HG03342 (cell line): ENCODE measurements around the gene KMT2C.
A peak's percentile ranks its signal among the peaks of the same experiment; 100 is the strongest.
"Not testable (repeated sequence)": the region's sequence is repeated elsewhere in the genome, so short reads cannot be mapped to it uniquely, and the experiment has no call there.

Experiments
- ATAC-seq: cut with Tn5 transposase; IDR thresholded peaks from one replicate; pipeline ENCODE4 v1.9.1; 2021; ENCODE audit warnings: mild to moderate bottlenecking, moderate library complexity; ENCODE audit not compliant: unreplicated experiment

KMT2C gene

GRCh38 chr7:152442330-152442835 is 6.6 kb upstream of the KMT2C start:
- no peak for ATAC-seq

GRCh38 chr7:152441810-152442209 is 6.0 kb upstream of the KMT2C start:
- not testable (repeated sequence) for ATAC-seq

GRCh38 chr7:152441168-152441567 is 5.4 kb upstream of the KMT2C start:
- ATAC-seq = not testable (repeated sequence)

GRCh38 chr7:152438017-152438416 is 2.2 kb upstream of the KMT2C start:
- ATAC-seq = not testable (repeated sequence)

GRCh38 chr7:152436931-152437575 is 1.2 kb upstream of the KMT2C start:
- ATAC-seq = not testable (repeated sequence)

- peak; percentile 46 for ATAC-seq
Observed at GRCh38 chr7:152436111-152436930, 518 bp upstream of the KMT2C start.

- ATAC-seq = peak; percentile 27
Observed at GRCh38 chr7:152434511-152435383, 1.1 kb downstream of the KMT2C start.

- peak; percentile 20 for ATAC-seq
Observed at GRCh38 chr7:152433721-152434490, 1.9 kb downstream of the KMT2C start.

- ATAC-seq = not testable (repeated sequence)
Observed at GRCh38 chr7:152432735-152433134, 3.1 kb downstream of the KMT2C start.

GRCh38 chr7:152430854-152431253 is 4.9 kb downstream of the KMT2C start:
- no peak for ATAC-seq

- ATAC-seq = not testable (repeated sequence)
Observed at GRCh38 chr7:152430118-152430517, 5.7 kb downstream of the KMT2C start.

GRCh38 chr7:152424348-152425108 is 11.3 kb downstream of the KMT2C start:
- no peak for ATAC-seq

GRCh38 chr7:152423991-152424347 is 11.8 kb downstream of the KMT2C start:
- no peak for ATAC-seq

- not testable (repeated sequence) for ATAC-seq
Observed at GRCh38 chr7:152423171-152423570, 12.6 kb downstream of the KMT2C start.

- ATAC-seq = not testable (repeated sequence)
Observed at GRCh38 chr7:152420950-152421349, 14.9 kb downstream of the KMT2C start.

GRCh38 chr7:152419473-152420429 is 16.1 kb downstream of the KMT2C start:
- no peak for ATAC-seq

- no peak for ATAC-seq
Observed at GRCh38 chr7:152414779-152415178, 21.0 kb downstream of the KMT2C start.

- ATAC-seq = no peak
Observed at GRCh38 chr7:152411389-152411788, 24.4 kb downstream of the KMT2C start.
